GM12878 (cell line): ENCODE data around the gene CCR2. TPM values are rescaled to one million over a fixed set of nuclear protein-coding genes. Genes with fewer than 3 reads are reported as not detected.

Experiments
- ATAC-seq: fragments of 200-7000 bp; cut with Tn5 transposase; 3 replicates; pipeline ENCODE4 v1.9.1; 2020; ENCODE audit warnings: mild to moderate bottlenecking, moderate library complexity
- BruUV-seq: library from RNA; stranded (reverse); fragments of 400-500 nt; replicated peaks from 2 replicates; lab custom pipeline; 2021; lab: Mats Ljungman, UMichigan
- CTCF ChIA-PET: fragments of 300-600 bp; sonication (Branson Sonifier 250); formaldehyde crosslinking; extraction: SDS; loops from one replicate; lab custom pipeline; 2021; ENCODE audit warnings: inconsistent platforms; lab: Yijun Ruan, JAX
- POLR2A ChIA-PET: fragments of 350-600 bp; formaldehyde crosslinking; extraction: SDS; loops from one replicate; lab custom pipeline; 2021; ENCODE audit warnings: inconsistent platforms; lab: Charles Lee
- RAD21 ChIA-PET: fragments of 300-600 bp; sonication (Branson Sonifier 250); formaldehyde crosslinking; loops from one replicate; lab custom pipeline; 2023; ENCODE audit warnings: antibody characterized with exemption; ENCODE audit not compliant: unreplicated experiment; lab: Charles Lee
- SMC1A ChIA-PET: fragments of 300-600 bp; sonication (Branson Sonifier 250); formaldehyde crosslinking; loops from one replicate; lab custom pipeline; 2023; ENCODE audit not compliant: unreplicated experiment, uncharacterized antibody; lab: Charles Lee
- DNase-seq: peaks from one replicate; pipeline ENCODE4 v3.0.0-alpha.2; 2011; ENCODE audit warnings: low read depth, low spot score
- FAIRE-seq: peaks from 3 replicates; lab custom pipeline; 2011; peaks lifted over from hg19 to GRCh38; lab: Jason Lieb, UNC
- H2AFZ ChIP-seq: 2 replicates; pipeline ENCODE4 v1.6.0; 2011; ENCODE audit warnings: low read depth, low read length, control low read depth; ENCODE audit not compliant: control insufficient read depth
- H3K27ac ChIP-seq: 2 replicates; pipeline ENCODE4 v1.5.1; 2011; ENCODE audit warnings: control low read depth; ENCODE audit not compliant: control insufficient read depth, insufficient read depth
- H3K27me3 ChIP-seq, 2 experiments: replicated peaks in 1 of 2; 2 replicates each; pipeline versions ENCODE4 v1.6.0 to v1.6.1; 2011; ENCODE audit warnings: low read length in 1 of 2; ENCODE audit not compliant: control insufficient read depth in 2 of 2, insufficient read depth in 2 of 2
- H3K36me3 ChIP-seq, 2 experiments: 2 replicates each; pipeline ENCODE4 v1.5.1; 2011; ENCODE audit warnings: low read length in 1 of 2; ENCODE audit not compliant: control insufficient read depth in 2 of 2, insufficient read depth in 2 of 2
- H3K4me1 ChIP-seq: 2 replicates; pipeline ENCODE4 v1.6.1; 2011; ENCODE audit warnings: mild to moderate bottlenecking, low read length, moderate library complexity, mixed read lengths; ENCODE audit not compliant: control insufficient read depth, insufficient read depth
- H3K4me2 ChIP-seq: 2 replicates; pipeline ENCODE4 v1.6.0; 2011; ENCODE audit warnings: control low read depth; ENCODE audit not compliant: control insufficient read depth, insufficient read depth
- H3K4me3 ChIP-seq: fragments of 200-600 bp; sonication (generic); 2 replicates; pipeline ENCODE4 v1.5.1; 2016
- H3K79me2 ChIP-seq: 2 replicates; pipeline ENCODE4 v1.6.0; 2011; ENCODE audit warnings: low read length; ENCODE audit not compliant: control insufficient read depth, insufficient read depth
- H3K9ac ChIP-seq: 2 replicates; pipeline ENCODE4 v1.8.0; 2011; ENCODE audit warnings: low read length, control low read depth, mixed read lengths; ENCODE audit not compliant: control insufficient read depth, insufficient read depth
- H3K9me3 ChIP-seq: replicated peaks from 3 replicates; pipeline ENCODE4 v1.5.1; 2011; ENCODE audit warnings: mild to moderate bottlenecking, low read length; ENCODE audit not compliant: control insufficient read depth, insufficient read depth
- H4K20me1 ChIP-seq: 2 replicates; pipeline ENCODE4 v1.6.0; 2011; ENCODE audit not compliant: control insufficient read depth, insufficient read depth
- CHD4 ChIP-seq: fragments of 200-600 bp; sonication (generic); IDR thresholded peaks from 2 replicates; pipeline ENCODE4 v1.6.1; 2016; ENCODE audit warnings: mild to moderate bottlenecking
- ETV6 ChIP-seq, 2 experiments: fragments of 450-650 bp in 1 of 2; IDR thresholded peaks in 1 of 2; conservative IDR thresholded peaks in 1 of 2; 2 replicates each; pipeline ENCODE4 v1.6.1; 2014; ENCODE audit warnings: antibody characterized with exemption in 1 of 2, borderline replicate concordance in 1 of 2, low read depth in 1 of 2, mild to moderate bottlenecking in 1 of 2, moderate library complexity in 1 of 2
- GATAD2B ChIP-seq: fragments of 450-650 bp; conservative IDR thresholded peaks from 2 replicates; pipeline ENCODE4 v1.6.1; 2017; ENCODE audit warnings: low read depth, mild to moderate bottlenecking, moderate library complexity
- TAF1 ChIP-seq: IDR thresholded peaks from 2 replicates; pipeline ENCODE4 v1.6.1; 2011; ENCODE audit warnings: mild to moderate bottlenecking, low read depth, low read length, borderline replicate concordance
- TARDBP ChIP-seq: IDR thresholded peaks from 2 replicates; pipeline ENCODE4 v1.6.1; 2016; ENCODE audit warnings: borderline replicate concordance
- WGBS: methylation state at CpG from one replicate; pipeline ENCODE4 v1.1.6; 2016; ENCODE audit warnings: low lambda C conversion rate; ENCODE audit not compliant: insufficient replicate concordance, insufficient coverage; ENCODE audit errors: missing lambda C conversion rate; 5-methylcytosine and 5-hydroxymethylcytosine counted together
- in situ Hi-C: fragments of 300-500 bp; cut with MboI; formaldehyde crosslinking; loops from 9 replicates; pipeline ENCODE4 v1.14.3; 2018; ENCODE audit warnings: mixed read lengths
- intact Hi-C: fragments of 100-400 bp; cut with micrococcal nuclease; formaldehyde crosslinking; loops from one replicate; pipeline ENCODE4 v1.14.2; 2022; ENCODE audit not compliant: unreplicated experiment
- polyA plus RNA-seq, 11 experiments: library from polyadenylated mRNA; depleted of rRNA in 4 of 11; unstranded in 6 of 11; stranded (reverse) in 5 of 11; fragments of >200 nt; fragmentation: Nextera tagmentation in 4 of 11; fragmentation: Illumina TruSeq in 1 of 11; extraction: Ambion mirVana in 4 of 11; extraction: Trizol in 1 of 11; gene quantifications; 1 replicate in 1 of 11; 2 replicates in 10 of 11; pipeline versions ENCODE4 v1.2.1 to v1.2.3, GENCODE V29; 2011 to 2016; ENCODE audit warnings: inconsistent platforms in 2 of 11, missing spikeins in 2 of 11, low read depth in 1 of 11
- total RNA-seq, 4 experiments: library from RNA; depleted of rRNA in 3 of 4; stranded (reverse); fragments of >200 nt in 3 of 4; fragmentation: Illumina TruSeq in 1 of 4; extraction: Trizol in 1 of 4; gene quantifications; 2 replicates each; pipeline versions ENCODE4 v1.2.1 to v1.2.3, GENCODE V29; 2013 to 2021
- TF ChIP-seq, protein P1 (sequence below): fragments of 450-650 bp; IDR thresholded peaks from 2 replicates; pipeline ENCODE4 v1.6.1; 2017; ENCODE audit warnings: mild to moderate bottlenecking

CCR2 gene
- total and polyA plus RNA-seq, 10 of the 15 experiments (the other 5 are each of a cell fraction or from before 2014, with no cell fraction given) = 1.9 to 4.7 (median 3.5) TPM; not detected in 1

DNA sequence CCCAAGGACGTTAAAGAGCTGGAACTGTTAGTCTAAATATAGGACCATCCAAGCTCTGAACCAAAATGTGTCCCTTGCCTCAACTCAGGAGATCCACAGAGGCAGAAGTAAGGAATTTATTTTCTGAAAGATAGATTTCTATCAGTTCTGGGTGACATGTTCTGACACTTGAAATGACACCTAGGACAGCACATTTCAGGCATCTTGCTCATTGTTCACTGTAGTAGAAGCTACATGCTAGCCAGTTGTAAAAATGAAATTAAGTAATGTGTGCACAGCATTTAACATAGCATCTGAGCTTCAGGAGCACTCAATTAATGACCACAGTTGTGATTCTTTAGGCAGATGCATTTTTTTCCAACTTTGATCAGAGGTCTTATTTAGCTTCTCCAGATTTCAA lies 567 bp downstream of the CCR2 start:
- Histone ChIP-seq H4K20me1 (no peaks in the 10 kb centered on the region), H3K4me2 (no peak overlapping the region), H3K79me2 (no peaks in the 10 kb centered on the region), H3K36me3 (no peaks in the 10 kb centered on the region), H3K4me1 (peaks cover 30% of the 10 kb centered on the region), H3K27me3 (no peaks in the 10 kb centered on the region; a peak in 1 of 4 replicates), H3K27ac (no peak overlapping the region), H2AFZ (no peak overlapping the region), H3K9ac (no peak overlapping the region), H3K4me3 (no peak overlapping the region), H3K9me3 (no peaks in the 10 kb centered on the region)
- ATAC-seq = no peak
- intact Hi-C loops = loop anchor here (5.0 kb wide), 1 partner anchor 37 kb away; no protein-coding TSS in a partner anchor
- DNase-seq = no peak
- CTCF ChIA-PET = interaction anchor here (0.7 to 1.1 kb wide), 2 partner anchors 24 to 138 kb away, joined by 3 read pairs; no protein-coding TSS in a partner anchor
- RAD21 ChIA-PET = interaction anchor here (0.8 to 5.5 kb wide), 5 partner anchors 13 to 140 kb away, joined by 3 to 26 read pairs (median 4); no protein-coding TSS in a partner anchor
- no TSS peak for BruUV-seq
- no peak for FAIRE-seq
- TF ChIP-seq ETV6 (conservative IDR thresholded peaks at IDR 0.05 in 1 of 2, IDR thresholded peaks at IDR 0.05 in 1 of 2; ENCODE audit: borderline replicate concordance in 1 of 2, low read depth in 1 of 2) (no peak), GATAD2B (no peak), CHD4 (no peak), TAF1 (no peak), TARDBP (no peak)
- TF ChIP-seq, protein P1, sequence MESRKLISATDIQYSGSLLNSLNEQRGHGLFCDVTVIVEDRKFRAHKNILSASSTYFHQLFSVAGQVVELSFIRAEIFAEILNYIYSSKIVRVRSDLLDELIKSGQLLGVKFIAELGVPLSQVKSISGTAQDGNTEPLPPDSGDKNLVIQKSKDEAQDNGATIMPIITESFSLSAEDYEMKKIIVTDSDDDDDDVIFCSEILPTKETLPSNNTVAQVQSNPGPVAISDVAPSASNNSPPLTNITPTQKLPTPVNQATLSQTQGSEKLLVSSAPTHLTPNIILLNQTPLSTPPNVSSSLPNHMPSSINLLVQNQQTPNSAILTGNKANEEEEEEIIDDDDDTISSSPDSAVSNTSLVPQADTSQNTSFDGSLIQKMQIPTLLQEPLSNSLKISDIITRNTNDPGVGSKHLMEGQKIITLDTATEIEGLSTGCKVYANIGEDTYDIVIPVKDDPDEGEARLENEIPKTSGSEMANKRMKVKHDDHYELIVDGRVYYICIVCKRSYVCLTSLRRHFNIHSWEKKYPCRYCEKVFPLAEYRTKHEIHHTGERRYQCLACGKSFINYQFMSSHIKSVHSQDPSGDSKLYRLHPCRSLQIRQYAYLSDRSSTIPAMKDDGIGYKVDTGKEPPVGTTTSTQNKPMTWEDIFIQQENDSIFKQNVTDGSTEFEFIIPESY = no peak
- POLR2A ChIA-PET = no interaction called here
- 0% methylated on average over 1 of the region's 1 CpG for WGBS
- SMC1A ChIA-PET = interaction anchor here (0.8 to 2.6 kb wide), 4 partner anchors 9 to 45 kb away, joined by 3 to 8 read pairs (median 5); partner anchors contain the start of gene CCR5
- in situ Hi-C loops = no loop called here
